ENCODE data around the gene NUDCD3. TPM values are rescaled to one million over a fixed set of nuclear protein-coding genes. Genes with fewer than 3 reads are reported as not detected.

NUDCD3 gene
- total RNA-seq (2022; extraction: Qiagen RNA extraction): 50.9 to 62.9 TPM (median 58.9 TPM) in 5 replicates

GRCh38 chr7:44490351-44491200 lies at the start of gene NUDCD3:
Gene NUDCD3 (minus strand): TSS chr7:44490658. CDS start chr7:44490600, 58 bp downstream.

Other genes with a start within 250 kb of the NUDCD3 start
- 0.12 to 0.27 TPM (median 0.17 TPM) in 5 replicates for gene CAMK2B, start 165.1 kb downstream of the NUDCD3 start, total RNA-seq (2022; extraction: Qiagen RNA extraction)
- gene NPC1L1, start 50.7 kb upstream of the NUDCD3 start, total RNA-seq (2022; extraction: Qiagen RNA extraction): 0.01 to 0.08 TPM (median 0.06 TPM) in 5 replicates
- 110 to 137 TPM (median 121 TPM) in 5 replicates for gene DDX56, start 83.2 kb upstream of the NUDCD3 start, total RNA-seq (2022; extraction: Qiagen RNA extraction)
- 48.2 to 54.9 TPM (median 51.8 TPM) in 5 replicates for gene TMED4, start 91.6 kb upstream of the NUDCD3 start, total RNA-seq (2022; extraction: Qiagen RNA extraction)
- 25.1 to 32.4 TPM (median 30.1 TPM) in 5 replicates for gene OGDH, start 116.0 kb upstream of the NUDCD3 start, total RNA-seq (2022; extraction: Qiagen RNA extraction)

Data from A549 treated with CORT108297 at 1 μM for 4 hours (cell line).